ENCODE data around the gene PPM1F. TPM values are rescaled to one million over a fixed set of nuclear protein-coding genes. Genes with fewer than 3 reads are reported as not detected.
A peak's percentile ranks its signal among the peaks of the same experiment; 100 is the strongest.

Gene PPM1F
- total RNA-seq (2014; rRNA removed; shearing (Covaris generic)): 9.2 and 14.1 TPM in 2 replicates

DNA sequence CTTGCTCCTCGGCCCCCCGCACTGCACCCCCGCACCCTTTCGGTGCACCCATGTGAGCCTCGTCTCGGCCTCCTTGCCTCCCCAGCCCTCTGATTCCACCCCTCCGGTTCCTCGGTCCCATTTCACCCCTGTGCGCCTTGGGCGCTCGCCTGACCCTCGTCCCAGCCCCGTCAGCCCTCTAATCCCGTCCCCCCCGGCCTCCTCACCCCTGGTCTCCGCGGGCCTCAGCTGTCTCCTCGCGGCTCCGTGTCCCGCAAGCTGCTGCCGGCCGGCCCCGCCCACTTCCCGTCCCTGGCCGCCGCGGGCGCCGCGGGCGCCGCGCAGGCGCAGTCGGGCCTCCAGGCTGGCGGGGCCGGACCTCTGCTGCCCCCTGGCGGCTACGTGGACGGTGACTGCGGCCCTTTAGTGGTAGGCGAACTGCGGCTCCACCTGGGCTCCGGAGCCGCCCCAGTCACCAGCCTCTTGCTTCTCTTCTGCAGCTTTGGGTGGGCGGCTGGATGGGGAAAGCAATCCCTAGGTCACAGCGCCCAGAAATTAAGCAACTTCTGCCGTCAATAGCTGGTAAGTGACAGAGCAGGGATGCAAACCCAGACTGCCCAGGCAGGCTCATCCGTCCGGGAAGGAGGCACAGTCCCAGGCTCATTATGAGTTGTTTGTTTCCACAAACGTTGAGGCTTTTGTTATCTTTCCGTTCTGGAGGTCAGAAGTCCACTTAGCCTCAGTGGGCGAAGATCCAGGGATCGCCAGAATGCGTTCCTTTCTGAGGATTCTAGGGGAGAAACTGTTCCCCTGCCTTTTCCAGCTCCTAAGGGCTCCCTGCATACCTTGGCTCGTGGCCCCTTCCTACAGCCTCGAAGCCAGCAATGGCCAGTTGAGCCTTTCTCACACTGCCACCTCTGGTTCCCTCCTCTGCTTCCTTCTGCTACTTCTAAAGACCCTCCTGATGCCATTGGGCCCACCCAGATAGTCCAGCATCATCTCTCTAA lies at the start of gene PPM1F:
Gene PPM1F, minus strand, starts transcription at position 263 of the 986 bp plus-strand sequence. CDS start 6,800 bp downstream, outside the sequence.
- peak; percentile 29 for DNase-seq (ENCODE audit: low spot score)

DNA sequence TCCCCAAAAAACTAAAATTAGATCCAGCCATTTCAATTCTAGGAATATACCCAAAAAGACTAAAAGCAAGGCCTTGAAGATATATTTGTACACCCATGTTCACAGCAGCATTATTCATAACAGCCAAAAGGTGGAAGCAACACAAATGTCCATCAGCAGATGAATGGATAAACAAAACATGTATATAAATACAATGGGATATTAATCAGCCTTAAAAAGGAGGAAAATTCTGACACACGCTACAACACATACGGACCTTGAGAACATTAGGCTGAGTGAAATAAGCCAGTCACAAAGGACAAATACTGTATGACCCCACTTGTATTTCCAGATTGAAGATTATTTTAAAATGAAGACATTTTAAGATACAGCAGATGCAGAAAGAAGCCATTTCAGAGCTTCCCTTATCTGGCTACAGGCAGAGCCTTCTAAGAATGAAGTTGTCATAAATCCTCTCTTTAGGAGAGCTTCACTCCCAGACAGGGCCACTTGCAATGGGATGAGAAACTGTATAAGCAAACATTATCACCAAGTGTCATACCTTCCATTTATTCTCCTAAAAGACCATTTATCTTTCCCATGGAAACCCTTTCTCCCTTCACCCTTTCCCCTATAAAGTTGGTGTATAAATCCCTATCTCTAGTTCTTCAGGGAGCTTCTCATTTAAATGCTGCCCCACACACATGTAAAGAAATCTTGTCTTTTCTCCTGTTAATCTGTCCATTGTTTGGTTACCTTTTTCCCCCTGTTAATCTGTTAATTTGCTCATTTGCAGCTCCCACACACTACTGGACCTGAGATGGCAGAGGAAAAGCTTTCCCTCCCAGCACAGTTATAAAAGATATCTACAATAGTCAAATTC lies 49.2 kb upstream of the PPM1F start:
- no peak for DNase-seq (ENCODE audit: low spot score)

DNA sequence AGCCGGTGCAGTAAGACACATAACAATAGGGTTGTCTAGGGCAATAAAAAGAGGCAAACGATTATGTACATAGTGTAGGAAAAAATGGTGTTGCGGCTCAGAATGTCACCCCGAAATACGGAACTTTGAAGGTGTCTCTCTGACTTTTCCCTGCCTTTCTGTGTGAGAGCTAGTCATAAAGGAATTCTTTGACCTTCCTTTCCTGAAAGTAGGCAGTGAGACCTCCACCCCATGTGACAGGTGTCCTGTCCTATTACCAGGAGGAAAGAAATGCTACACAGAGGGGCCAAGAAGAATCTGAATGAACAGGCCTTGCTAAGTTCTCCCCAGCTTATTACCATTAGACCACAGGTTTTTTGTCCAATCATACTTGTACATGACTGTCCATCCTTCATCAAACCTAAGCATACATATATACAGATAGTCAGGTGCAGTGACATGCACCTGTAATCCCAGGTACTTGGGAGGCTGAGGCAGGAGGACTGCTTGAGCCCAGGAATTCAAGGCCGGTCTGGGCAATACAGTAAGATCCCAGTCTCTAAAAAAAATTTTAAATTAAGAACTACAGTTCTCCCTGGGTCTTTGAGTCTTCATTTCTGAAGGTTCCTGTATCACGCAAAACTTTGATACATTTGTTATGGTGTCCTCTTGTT lies 46.1 kb upstream of the PPM1F start:
- no peak for DNase-seq (ENCODE audit: low spot score)

DNA sequence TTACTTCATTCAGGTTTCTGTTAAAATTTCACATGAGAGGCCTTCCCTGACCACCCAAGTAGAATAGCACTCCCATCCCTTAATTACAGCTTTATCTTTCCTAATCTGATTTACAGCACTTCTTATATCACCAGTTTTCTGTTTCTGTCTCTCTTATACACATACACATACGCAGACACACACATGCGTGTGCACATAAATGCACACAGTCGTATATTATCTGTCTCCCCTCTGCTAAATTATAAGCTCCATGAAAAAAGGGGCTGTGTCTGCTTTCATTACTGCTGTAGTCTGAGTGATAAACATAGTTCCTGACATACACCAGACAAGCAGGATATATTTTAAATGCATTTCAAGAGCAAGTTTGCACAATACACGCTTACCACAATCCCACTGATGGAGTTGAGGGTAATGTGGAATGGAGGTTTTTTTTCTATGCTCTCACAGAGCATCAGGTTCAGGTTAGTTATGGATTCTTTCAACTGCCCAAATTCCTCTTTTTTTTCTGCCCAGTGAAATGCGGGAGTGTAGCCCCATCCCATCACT lies 43.6 kb upstream of the PPM1F start:
- no peak for DNase-seq (ENCODE audit: low spot score)

DNA sequence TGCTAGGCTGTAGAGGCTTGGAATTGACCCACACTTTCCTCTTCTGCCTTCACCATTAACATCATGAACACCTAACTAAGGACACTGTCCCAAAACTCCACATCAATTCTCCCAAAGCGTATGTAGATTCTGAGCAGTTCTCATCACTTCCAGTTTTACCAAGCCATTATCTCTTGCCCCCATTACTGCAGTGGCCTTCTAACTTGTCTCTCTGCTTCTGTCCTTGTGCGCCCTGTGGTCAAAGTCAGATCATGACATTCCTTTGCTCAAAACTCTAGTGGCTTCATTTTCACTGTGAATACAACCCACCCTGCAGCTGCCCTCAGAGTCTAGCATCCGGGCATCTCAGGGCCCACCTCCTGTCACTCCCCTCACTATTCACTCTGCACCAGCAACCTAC lies 43.0 kb upstream of the PPM1F start:
- no peak for DNase-seq (ENCODE audit: low spot score)

GRCh38 chr22:21994881-21995444 lies 42.3 kb upstream of the PPM1F start:
- DNase-seq (ENCODE audit: low spot score): no peak

DNA sequence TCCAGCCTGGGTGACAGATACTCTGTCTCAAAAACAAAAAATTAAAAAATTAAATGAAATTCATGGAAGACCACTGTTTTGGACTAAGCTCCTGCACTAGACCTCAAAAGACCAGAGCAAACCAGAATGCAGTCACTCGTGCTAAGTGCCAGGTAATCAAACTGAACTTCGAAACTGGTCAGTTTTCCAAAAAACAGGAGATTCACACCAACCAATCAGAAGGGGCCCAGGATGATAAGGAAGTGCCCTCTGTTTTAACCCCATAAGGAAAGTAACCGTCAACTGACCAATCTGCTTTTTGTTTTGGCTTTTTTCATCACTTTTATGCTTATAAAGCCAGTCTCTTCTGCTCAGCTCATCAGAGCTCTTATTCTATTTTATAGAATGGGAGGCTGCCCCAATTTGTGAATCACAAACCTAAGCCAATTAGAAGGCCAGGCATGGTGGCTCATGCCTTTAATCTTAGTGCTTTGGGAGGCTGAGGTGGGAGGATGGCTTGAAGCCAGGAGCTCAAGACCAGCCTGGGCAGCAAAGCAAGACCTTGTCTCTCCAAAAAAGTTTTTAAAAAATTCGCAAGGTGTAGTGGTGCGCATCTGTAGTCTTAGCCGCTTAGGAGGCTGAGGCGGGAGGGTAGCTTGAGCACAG lies 40.1 kb upstream of the PPM1F start:
- no peak for DNase-seq (ENCODE audit: low spot score)

GRCh38 chr22:21991774-21992173 lies 39.1 kb upstream of the PPM1F start:
- DNase-seq (ENCODE audit: low spot score): no peak

- no peak for DNase-seq (ENCODE audit: low spot score)
These were observed 38.6 kb upstream of the PPM1F start for GRCh38 chr22:21991304-21991596.

GRCh38 chr22:21990445-21991303 lies 38.0 kb upstream of the PPM1F start:
- no peak for DNase-seq (ENCODE audit: low spot score)

DNA sequence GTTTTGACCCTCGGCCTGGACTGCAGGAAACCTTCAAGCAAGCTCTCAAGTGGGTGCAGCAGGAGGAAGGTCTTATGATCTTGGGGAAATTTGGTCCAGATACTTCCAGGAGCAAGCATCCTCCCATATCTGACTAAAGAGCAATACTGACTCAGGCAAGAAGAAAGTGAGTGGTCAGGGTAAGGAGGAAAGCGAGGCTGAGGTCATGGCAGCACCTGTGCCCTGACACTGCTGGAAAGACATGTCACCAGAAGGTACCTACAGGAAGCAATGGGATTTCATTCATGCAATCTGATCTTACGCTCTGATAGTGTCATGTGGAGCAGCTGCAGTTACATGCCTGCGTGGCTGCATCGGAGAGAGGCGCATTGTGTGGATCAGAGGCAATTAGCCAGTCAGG lies 36.4 kb upstream of the PPM1F start:
- no peak for DNase-seq (ENCODE audit: low spot score)

- DNase-seq (ENCODE audit: low spot score): no peak
These were observed 32.6 kb upstream of the PPM1F start for GRCh38 chr22:21985214-21985613.

DNA sequence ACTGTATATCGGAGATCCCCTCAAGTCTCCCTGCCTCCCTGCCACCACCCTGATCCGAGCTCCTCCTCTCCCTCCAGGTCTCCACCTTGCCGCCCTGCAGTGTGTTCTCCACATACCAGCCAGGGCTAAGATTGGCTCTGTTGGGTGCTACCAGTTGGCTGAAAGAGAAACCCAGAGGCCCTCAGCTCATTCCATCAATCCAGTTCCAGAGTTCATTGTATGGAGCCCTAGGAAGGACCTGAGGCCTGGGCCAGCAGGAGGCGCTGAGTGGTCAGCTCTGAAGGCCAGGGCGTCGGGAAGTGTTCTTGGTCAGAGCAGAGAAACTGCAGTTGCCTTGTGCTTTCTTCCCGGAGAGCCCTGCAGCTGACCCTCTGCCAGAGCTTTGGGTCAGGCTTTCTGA lies 32.1 kb upstream of the PPM1F start:
- peak; percentile 31 for DNase-seq (ENCODE audit: low spot score)

DNA sequence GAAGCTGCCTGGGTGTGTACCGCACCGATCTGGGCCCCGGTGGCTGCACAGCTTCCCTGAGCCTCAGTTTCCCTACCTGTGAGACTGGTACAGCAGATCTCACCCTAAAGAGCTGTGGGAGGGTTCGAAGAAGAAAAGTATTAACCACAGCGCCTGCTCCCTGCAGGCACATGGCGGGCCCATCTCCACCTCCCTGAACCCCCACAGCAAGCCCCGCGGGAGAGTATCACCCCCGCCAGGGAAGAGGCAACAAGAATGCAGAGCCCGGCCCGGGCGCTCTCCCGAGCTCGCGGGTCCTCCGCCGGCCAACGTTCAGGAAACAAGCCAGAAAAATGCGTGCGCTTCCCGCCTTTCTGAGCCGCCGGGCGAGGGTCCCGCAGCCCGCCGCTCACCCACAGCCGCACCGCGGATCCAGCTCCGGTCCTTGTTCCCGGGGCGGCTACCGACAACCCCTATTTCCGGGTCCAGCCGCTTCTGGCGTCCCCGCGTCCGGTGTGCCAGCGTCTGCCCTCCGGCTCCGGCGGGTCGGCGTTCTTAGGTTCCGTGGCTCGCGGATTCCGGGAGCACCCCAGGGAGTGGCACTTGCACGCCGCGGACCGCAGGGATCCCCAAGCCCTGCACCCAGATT lies 29.8 kb upstream of the PPM1F start, which contains the start of gene TOP3B:
Gene TOP3B, minus strand, starts transcription at position 450 of the 628 bp plus-strand sequence. CDS start 7,078 bp downstream, outside the sequence.
- DNase-seq (ENCODE audit: low spot score): peak; percentile 41

DNA sequence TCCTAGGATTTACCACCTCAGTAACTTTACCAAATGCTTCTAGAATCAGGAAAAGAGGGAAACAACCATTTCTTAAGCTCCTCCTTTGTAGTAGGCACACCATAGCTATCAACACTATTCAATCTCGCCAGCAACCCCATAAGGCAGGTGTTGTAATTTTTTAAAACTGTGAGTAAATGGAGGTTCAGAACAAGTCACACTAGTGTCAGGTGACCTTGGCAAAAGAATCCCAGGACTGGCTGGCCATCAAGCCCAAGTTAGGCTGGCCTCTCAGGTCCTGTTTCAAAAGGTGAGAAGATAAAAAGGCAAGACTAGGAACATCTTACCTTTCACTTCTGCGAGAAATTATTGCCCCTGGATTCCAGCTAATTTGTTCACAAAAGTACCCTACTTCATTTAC lies 29.2 kb upstream of the PPM1F start:
- no peak for DNase-seq (ENCODE audit: low spot score)

DNA sequence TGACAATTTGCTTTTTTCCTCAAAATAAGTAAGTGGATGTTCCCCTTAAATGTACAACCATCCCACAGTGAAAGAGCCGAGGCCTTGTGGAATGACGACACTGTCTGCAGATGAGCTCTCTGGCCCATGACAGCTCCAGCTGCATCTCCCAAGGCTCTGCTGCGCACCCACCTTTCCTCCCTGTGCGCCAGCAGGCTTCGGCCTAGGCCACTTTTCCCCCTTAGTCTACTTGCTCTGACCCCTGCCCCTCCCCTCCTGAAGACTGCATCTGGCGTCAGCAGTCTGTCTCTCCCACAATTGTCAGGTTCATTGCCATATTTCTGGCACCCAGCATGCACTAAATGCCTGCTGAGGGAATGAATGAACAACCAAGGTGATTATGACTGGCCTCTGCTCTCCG lies 27.9 kb upstream of the PPM1F start:
- no peak for DNase-seq (ENCODE audit: low spot score)

DNA sequence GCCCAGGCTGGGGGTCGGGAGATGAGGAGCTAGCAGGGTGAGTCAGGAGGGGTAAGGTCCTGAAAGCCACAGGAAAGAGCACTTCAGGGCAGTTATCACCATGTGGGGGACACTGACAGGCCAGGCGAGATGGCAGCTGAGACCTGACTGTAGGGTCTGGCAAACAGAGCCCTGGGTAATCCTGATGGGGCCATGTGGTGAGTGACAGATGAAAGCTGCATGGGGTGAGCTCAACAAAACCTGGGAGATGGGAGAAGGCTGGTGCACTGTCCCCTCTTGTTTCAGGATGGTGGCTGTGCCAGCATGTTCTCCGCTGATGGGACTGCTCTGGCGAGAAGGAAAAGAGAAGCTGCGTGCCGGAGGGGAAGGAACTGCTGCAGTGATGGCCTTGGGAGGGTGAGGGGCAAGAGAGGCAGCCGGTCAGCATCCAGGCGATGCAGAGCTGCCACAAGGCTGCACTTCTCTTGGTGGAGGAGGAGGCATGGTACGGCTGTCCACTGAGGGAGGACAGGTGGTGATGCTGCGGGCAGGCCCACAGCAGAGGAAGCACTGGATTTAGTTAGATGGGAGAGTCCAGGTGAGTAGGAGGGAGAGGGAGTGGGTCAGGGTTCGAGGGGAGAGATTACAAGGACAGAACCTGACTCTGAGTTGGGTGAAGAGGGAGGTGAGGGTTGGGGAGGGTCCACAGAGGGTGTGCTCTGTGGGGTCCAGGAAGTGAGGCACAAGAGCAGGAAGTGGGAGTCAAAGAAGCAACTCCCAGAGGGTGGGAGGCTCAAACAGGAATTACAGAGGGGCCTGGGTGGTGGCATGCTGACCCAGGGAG lies 26.1 kb upstream of the PPM1F start:
- no peak for DNase-seq (ENCODE audit: low spot score)

GRCh38 chr22:21977814-21978213 lies 25.2 kb upstream of the PPM1F start:
- DNase-seq (ENCODE audit: low spot score): no peak
